SU-DHL-6 (cell line): ENCODE results near the gene ABCC4.

Experiments
- H2AFZ ChIP-seq: fragments of 200-600 bp; sonication (generic); 2 replicates; pipeline ENCODE4 v1.6.1; 2014; ENCODE audit warnings: low read depth, mild to moderate bottlenecking, moderate library complexity, mixed read lengths, antibody characterized with exemption, low read length; ENCODE audit not compliant: severe bottlenecking
- H3F3A ChIP-seq: fragments of 200-600 bp; shearing (Covaris generic); 2 replicates; pipeline ENCODE4 v1.6.0; 2016; ENCODE audit warnings: antibody characterized with exemption, mild to moderate bottlenecking; ENCODE audit not compliant: insufficient read depth
- H3K27ac ChIP-seq: fragments of 200-600 bp; sonication (generic); 2 replicates; pipeline ENCODE4 v1.5.1; 2016; ENCODE audit warnings: low read depth, mild to moderate bottlenecking, low read length, moderate library complexity, mixed read lengths
- H3K27me3 ChIP-seq: fragments of 200-600 bp; sonication (generic), shearing (Covaris generic); 2 replicates; pipeline ENCODE4 v1.6.0; 2014; ENCODE audit warnings: mild to moderate bottlenecking, low read length
- H3K36me3 ChIP-seq: fragments of 200-600 bp; sonication (generic); 2 replicates; pipeline ENCODE4 v1.6.1; 2014; ENCODE audit warnings: mild to moderate bottlenecking, low read length, mixed read lengths
- H3K4me2 ChIP-seq: fragments of 300-600, 200-600 bp; shearing (Covaris generic), sonication (generic); 2 replicates; pipeline ENCODE4 v1.6.0; 2014; ENCODE audit warnings: low read length, low read depth, mild to moderate bottlenecking; ENCODE audit not compliant: poor library complexity, severe bottlenecking
- H3K4me3 ChIP-seq: fragments of 200-600 bp; sonication (generic); 2 replicates; pipeline ENCODE4 v1.5.1; 2014; ENCODE audit warnings: antibody characterized with exemption, low read length, mild to moderate bottlenecking, mixed read lengths; ENCODE audit not compliant: insufficient read depth, poor library complexity, severe bottlenecking
- H3K79me2 ChIP-seq: fragments of 200-600 bp; sonication (generic); 2 replicates; pipeline ENCODE4 v1.6.1; 2014; ENCODE audit warnings: mild to moderate bottlenecking, low read length, moderate library complexity; ENCODE audit not compliant: insufficient read depth
- H3K9ac ChIP-seq: fragments of 200-600 bp; sonication (generic); 2 replicates; pipeline ENCODE4 v1.7.0; 2014; ENCODE audit warnings: mild to moderate bottlenecking, low read length
- H3K9me2 ChIP-seq: fragments of 200-600 bp; sonication (generic); replicated peaks from 2 replicates; pipeline ENCODE4 v1.6.1; 2014; ENCODE audit warnings: low read length; ENCODE audit not compliant: insufficient read depth
- H3K9me3 ChIP-seq: fragments of 200-600 bp; sonication (generic); 2 replicates; pipeline ENCODE4 v1.6.1; 2014; ENCODE audit warnings: low read length, mixed read lengths; ENCODE audit not compliant: insufficient read depth
- H4K20me1 ChIP-seq: fragments of 200-600 bp; sonication (generic); 2 replicates; pipeline ENCODE4 v1.6.1; 2014; ENCODE audit warnings: low read depth, mild to moderate bottlenecking, antibody characterized with exemption, low read length, moderate library complexity, mixed read lengths
- EZH2phosphoT487 ChIP-seq: fragments of 200-600 bp; sonication (generic), shearing (Covaris generic); conservative IDR thresholded peaks from 2 replicates; pipeline ENCODE4 v1.6.1; 2018; ENCODE audit warnings: mild to moderate bottlenecking, antibody characterized with exemption, low read length, moderate library complexity, mixed read lengths
- TF ChIP-seq, protein P1 (sequence below): fragments of 200-600 bp; sonication (generic); IDR thresholded peaks from one replicate; pipeline ENCODE4 v1.5.1; 2017; ENCODE audit warnings: antibody characterized with exemption, mild to moderate bottlenecking, low read length, moderate library complexity; ENCODE audit not compliant: insufficient read depth, poor library complexity, severe bottlenecking

Gene ABCC4

GRCh38 chr13:95267662-95268342 is 33.4 kb downstream of the ABCC4 start:
- Histone ChIP-seq H2AFZ (no peak overlapping the region), H3F3A (no peaks in the 10 kb centered on the region), H3K27me3 (no peaks in the 10 kb centered on the region), H3K9me3 (no peaks in the 10 kb centered on the region), H3K36me3 (no peaks in the 10 kb centered on the region), H3K9ac (no peak overlapping the region), H3K79me2 (peaks cover 9% of the 10 kb centered on the region), H3K27ac (no peak overlapping the region), H3K4me3 (no peak overlapping the region), H4K20me1 (no peaks in the 10 kb centered on the region), H3K9me2 (no peaks in the 10 kb centered on the region), H3K4me2 (no peak overlapping the region)
- no peak for TF ChIP-seq EZH2phosphoT487
- TF ChIP-seq, protein P1, sequence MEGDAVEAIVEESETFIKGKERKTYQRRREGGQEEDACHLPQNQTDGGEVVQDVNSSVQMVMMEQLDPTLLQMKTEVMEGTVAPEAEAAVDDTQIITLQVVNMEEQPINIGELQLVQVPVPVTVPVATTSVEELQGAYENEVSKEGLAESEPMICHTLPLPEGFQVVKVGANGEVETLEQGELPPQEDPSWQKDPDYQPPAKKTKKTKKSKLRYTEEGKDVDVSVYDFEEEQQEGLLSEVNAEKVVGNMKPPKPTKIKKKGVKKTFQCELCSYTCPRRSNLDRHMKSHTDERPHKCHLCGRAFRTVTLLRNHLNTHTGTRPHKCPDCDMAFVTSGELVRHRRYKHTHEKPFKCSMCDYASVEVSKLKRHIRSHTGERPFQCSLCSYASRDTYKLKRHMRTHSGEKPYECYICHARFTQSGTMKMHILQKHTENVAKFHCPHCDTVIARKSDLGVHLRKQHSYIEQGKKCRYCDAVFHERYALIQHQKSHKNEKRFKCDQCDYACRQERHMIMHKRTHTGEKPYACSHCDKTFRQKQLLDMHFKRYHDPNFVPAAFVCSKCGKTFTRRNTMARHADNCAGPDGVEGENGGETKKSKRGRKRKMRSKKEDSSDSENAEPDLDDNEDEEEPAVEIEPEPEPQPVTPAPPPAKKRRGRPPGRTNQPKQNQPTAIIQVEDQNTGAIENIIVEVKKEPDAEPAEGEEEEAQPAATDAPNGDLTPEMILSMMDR, result no peak

- no peaks in the 10 kb centered on the region for H4K20me1 ChIP-seq
- H3F3A ChIP-seq, result no peaks in the 10 kb centered on the region
- no peak overlapping the region for H3K27ac ChIP-seq
- no peaks in the 10 kb centered on the region for H3K9me2 ChIP-seq
- H3K4me2 ChIP-seq, result no peak overlapping the region
- H2AFZ ChIP-seq, result no peak overlapping the region
- H3K4me3 ChIP-seq, result no peak overlapping the region
- H3K27me3 ChIP-seq, result no peaks in the 10 kb centered on the region
- TF ChIP-seq EZH2phosphoT487, result no peak
- TF ChIP-seq, protein P1, result no peak
- H3K36me3 ChIP-seq, result no peaks in the 10 kb centered on the region
- H3K9me3 ChIP-seq, result no peaks in the 10 kb centered on the region
- H3K79me2 ChIP-seq, result no peaks in the 10 kb centered on the region
- no peak overlapping the region for H3K9ac ChIP-seq
Measured at GRCh38 chr13:95264225-95264624, 37.0 kb downstream of the ABCC4 start.

DNA sequence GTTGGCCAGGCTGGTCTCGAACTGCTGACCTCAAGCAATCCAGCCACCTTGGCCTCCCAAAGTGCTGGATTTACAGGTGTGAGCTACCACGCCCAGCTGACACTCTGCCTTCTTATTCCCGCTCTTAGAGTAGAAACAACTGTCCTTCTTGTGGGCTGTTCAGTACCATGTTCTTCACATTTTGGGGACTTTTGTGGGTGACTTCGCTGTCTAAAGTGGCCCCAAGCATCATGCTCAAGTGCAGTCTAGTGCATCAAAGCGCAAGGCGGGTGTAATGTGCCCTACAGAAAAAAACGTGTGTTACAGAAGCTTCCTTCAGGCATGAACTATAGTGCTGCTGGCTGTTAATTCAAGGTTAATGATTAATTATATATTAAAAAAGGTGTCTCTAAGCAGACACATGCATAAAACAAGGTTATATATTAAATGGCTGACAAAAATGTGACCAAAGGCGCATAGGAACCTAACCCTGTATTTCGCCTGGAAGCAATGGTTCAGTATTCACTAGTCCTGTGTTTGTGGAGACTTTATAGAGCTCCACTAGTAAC is 38.3 kb downstream of the ABCC4 start:
- no peak overlapping the region for H3K4me2 ChIP-seq
- no peak overlapping the region for H3K4me3 ChIP-seq
- no peak overlapping the region for H3K9ac ChIP-seq
- 0 out of 2 replicates have a peak, but pooled peaks cover 3% of the 10 kb centered on the region for H3K79me2 ChIP-seq
- no peak overlapping the region for H2AFZ ChIP-seq
- no peaks in the 10 kb centered on the region for H3K27me3 ChIP-seq
- H3F3A ChIP-seq, result no peaks in the 10 kb centered on the region
- H3K9me3 ChIP-seq, result no peaks in the 10 kb centered on the region
- TF ChIP-seq EZH2phosphoT487, result no peak
- TF ChIP-seq, protein P1, result no peak
- H3K27ac ChIP-seq, result no peak overlapping the region
- no peaks in the 10 kb centered on the region for H4K20me1 ChIP-seq
- H3K36me3 ChIP-seq, result no peaks in the 10 kb centered on the region
- no peaks in the 10 kb centered on the region for H3K9me2 ChIP-seq
